WI38 (cell line): ENCODE data around the gene NDC80.
A peak's percentile ranks its signal among the peaks of the same experiment; 100 is the strongest.

ENCODE experiments used
- H3K4me3 ChIP-seq: 2 replicates; pipeline ENCODE4 v1.5.1; 2011; ENCODE audit warnings: low read depth, mild to moderate bottlenecking, control low read depth, low read length
- CTCF ChIP-seq: IDR thresholded peaks from 2 replicates; pipeline ENCODE4 v1.5.1; 2012; ENCODE audit warnings: low read depth, mild to moderate bottlenecking, control low read depth, low read length

The NDC80 gene

GRCh38 chr18:2642771-2643170 lies 71.4 kb downstream of the NDC80 start:
- no peak for TF ChIP-seq CTCF
- H3K4me3 ChIP-seq = no peak overlapping the region

- no peak for TF ChIP-seq CTCF
- H3K4me3 ChIP-seq = no peak overlapping the region
Measured at GRCh38 chr18:2644535-2644934, 73.2 kb downstream of the NDC80 start.

- H3K4me3 ChIP-seq = no peak overlapping the region
- TF ChIP-seq CTCF = no peak
Measured at GRCh38 chr18:2651981-2652380, 80.6 kb downstream of the NDC80 start.

- TF ChIP-seq CTCF = no peak
- no peak overlapping the region for H3K4me3 ChIP-seq
Measured at GRCh38 chr18:2653467-2653866, 82.1 kb downstream of the NDC80 start.

- no peak for TF ChIP-seq CTCF
- peak overlapping the region; percentile 93 for H3K4me3 ChIP-seq
Measured at GRCh38 chr18:2654169-2654927, 83.0 kb downstream of the NDC80 start.

GRCh38 chr18:2654928-2655177 lies 83.5 kb downstream of the NDC80 start:
- peak overlapping the region; percentile 93 for H3K4me3 ChIP-seq

More at GRCh38 chr18:2654928-2655177, 83.5 kb downstream of the NDC80 start:
- no peak for TF ChIP-seq CTCF
